Stimulated activated CD8-positive, alpha-beta memory T cell treated with anti-CD3 and anti-CD28 coated beads, Interleukin-15, amount 100 ng/mL, for 1 hour (primary cell): ENCODE measurements around the gene FOXN3.

ENCODE experiments used
- DNase-seq: peaks from one replicate; pipeline ENCODE4 v3.0.0-alpha.2; 2020; ENCODE audit warnings: low read depth

Gene FOXN3

GRCh38 chr14:89408907-89409700 is 7.9 kb downstream of the FOXN3 start:
- no peak for DNase-seq

GRCh38 chr14:89407856-89408255 is 9.2 kb downstream of the FOXN3 start:
- no peak for DNase-seq

DNA sequence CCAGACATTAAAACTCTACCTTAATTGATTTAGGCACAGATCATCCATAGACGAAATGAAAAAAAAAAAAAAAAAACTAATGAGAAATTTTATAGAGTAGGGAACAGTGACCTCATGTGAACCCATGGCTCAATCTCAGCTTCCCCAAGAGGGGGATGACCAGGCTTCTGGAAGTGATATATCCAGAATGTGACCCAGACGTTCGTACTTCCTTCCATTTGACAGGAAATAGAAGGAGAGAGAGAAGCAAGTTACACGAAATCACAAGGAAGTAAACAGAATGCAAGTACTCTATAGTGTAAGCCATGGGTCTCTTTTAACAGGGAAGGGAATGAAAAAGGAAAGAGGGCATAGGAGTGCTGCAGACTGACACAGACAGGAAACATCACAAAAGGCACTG is 10.1 kb downstream of the FOXN3 start:
- DNase-seq: no peak

GRCh38 chr14:89406361-89406760 is 10.7 kb downstream of the FOXN3 start:
- DNase-seq: no peak

- DNase-seq: no peak
Measured at GRCh38 chr14:89405712-89406111, 11.3 kb downstream of the FOXN3 start.

- no peak for DNase-seq
Measured at GRCh38 chr14:89402363-89402762, 14.7 kb downstream of the FOXN3 start.

DNA sequence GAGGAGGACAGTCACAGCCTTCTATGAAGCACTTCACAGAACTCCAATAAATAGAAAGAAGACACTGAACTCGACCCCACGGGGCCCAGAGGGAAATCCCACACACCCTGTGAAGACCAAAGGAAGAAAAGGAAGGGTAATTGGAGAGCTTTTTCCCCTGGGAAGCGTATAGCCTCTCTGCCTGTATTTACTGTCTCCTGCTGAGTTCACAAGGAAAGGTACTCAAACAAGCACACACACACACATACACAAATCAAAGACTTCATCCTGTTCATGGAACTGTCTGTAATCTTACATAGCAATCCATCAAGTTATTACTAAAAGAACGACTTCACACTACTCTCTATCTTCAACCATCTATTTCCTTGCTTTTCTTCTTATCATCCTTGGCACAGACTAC is 15.3 kb downstream of the FOXN3 start:
- DNase-seq: no peak

DNA sequence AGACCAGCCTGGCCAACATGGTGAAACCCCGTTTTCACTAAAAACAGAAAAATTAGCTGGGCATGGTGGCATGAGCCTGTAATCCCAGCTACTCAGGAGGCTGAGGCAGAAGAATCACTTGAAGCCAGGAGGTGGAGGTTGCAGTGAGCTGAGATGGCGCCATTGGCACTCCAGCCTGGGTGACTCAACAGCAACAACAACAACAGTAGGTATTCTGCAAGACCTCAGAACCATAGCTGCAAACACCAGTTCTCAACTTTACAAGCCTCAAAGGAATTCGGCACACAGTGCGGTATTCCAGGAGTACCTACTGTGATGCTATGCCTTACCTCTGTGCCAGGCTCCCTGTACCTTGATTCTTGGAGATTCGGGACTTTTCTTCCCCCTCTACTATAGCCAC is 15.8 kb downstream of the FOXN3 start:
- no peak for DNase-seq

GRCh38 chr14:89400529-89400928 is 16.5 kb downstream of the FOXN3 start:
- DNase-seq: no peak

GRCh38 chr14:89399594-89400068 is 17.4 kb downstream of the FOXN3 start:
- no peak for DNase-seq

GRCh38 chr14:89399157-89399556 is 17.9 kb downstream of the FOXN3 start:
- no peak for DNase-seq

DNA sequence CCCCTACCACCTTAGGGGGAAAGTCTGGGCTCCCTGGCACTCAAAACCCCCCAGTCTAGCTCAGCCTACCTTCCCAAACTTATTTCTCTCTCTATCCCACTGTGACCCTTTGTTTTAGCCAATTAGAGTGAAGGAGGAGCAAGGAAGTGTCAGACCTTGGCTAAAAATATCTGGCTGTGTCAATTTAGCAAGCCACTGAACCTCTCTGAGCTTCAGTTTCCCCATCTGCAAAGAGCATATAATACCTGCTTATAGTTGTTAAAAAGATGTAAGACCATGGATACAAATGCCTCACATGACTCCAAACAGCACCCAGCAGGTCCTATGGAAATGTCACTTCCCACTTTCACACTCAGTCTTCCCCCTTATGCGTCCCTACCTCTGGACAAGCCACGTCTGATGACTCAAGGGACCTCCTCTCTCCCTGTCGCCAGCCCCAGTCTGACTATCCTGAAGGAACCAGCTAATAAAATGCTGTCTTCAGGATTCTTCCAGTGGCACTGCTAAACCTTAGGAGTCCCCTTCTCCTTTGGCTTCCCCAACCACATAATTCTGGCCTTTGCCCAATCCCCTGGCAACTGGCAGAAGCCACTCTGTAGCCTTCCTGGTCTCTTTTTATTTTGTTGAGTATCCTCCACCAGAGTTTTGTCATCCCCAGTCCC is 19.3 kb downstream of the FOXN3 start:
- DNase-seq: no peak

GRCh38 chr14:89394972-89395371 is 22.1 kb downstream of the FOXN3 start:
- no peak for DNase-seq

DNA sequence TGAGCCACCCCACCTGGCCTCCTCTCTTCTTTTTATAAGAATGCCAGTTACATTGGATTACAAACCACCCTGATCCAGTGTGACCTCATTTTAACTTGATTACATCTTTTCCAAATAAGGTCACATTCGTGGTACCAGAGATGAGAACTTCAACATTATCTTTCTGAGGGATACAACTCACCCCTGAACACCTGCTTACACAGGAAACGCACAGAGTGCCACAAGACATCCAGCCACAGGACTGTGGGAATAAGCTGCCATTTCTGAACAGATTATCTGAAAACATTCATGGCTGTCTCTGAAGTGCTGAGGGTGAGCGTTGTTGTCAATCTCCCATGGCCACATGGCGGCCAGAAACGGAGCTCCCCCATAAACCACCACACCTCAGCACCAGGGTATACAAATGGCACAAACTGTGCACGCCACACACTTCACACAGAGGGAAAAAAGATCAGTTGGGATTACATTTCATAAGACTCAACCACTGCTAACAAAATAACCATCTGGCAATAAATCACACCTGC is 23.7 kb downstream of the FOXN3 start:
- DNase-seq: no peak

DNA sequence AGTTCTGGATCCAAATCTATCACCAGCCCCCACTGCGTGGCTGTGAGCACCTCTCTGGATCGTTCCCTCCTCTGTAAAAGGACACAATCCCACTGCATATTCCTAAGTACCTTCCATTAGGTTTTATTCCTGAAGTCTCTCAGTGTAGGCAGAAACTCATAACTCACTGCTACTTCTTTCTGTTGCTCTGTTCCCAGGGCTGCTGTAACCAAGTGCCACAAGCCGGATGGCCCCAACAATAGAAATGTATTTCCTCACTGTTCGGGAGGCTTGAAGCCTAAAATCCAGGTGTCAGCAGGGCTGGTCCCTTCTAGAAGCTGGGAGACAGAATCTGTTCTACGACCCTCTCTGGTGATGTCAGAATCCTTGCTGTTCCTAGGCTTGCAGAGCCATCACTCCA is 24.9 kb downstream of the FOXN3 start:
- no peak for DNase-seq

GRCh38 chr14:89391556-89391955 is 25.5 kb downstream of the FOXN3 start:
- DNase-seq: no peak

DNA sequence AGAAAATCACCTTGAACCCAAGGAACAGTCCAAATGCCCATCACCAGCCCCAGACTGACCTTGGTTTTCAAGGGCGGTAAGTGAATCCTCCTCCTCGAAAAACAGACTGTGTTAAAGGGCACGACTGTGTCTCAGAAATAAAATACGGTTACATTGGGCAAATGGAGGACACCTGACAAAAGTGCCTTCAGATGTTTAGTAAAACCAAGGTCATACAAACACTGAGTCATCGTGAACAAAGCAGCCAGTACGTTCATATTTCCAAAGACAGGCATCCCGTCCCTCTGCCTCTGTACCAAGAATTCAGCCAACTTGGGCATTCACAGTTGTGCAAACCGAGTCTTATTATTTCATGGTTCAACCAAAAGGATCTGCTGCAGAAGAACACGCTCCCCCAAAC is 25.9 kb downstream of the FOXN3 start:
- no peak for DNase-seq

DNA sequence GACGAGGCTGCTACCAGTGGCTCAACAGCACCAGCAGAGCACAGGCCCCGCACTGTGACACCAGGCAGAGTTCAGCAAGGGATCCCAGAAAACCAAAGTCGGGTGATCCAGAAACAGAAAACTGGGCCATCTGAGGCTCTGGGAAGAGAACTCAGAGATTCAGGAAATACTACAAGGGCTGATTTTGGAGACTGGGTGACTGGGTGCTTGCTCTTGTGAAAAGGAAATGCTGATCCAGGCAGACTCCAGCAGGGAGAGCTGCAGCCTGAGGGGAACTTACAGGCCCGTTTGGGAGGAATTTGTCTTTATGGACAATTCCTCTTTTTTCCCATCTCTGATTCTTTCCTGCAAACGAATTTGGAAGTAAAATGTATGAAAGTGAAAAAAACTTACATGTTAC is 28.2 kb downstream of the FOXN3 start:
- no peak for DNase-seq

- DNase-seq: no peak
Measured at GRCh38 chr14:89387922-89388685, 28.9 kb downstream of the FOXN3 start.

DNA sequence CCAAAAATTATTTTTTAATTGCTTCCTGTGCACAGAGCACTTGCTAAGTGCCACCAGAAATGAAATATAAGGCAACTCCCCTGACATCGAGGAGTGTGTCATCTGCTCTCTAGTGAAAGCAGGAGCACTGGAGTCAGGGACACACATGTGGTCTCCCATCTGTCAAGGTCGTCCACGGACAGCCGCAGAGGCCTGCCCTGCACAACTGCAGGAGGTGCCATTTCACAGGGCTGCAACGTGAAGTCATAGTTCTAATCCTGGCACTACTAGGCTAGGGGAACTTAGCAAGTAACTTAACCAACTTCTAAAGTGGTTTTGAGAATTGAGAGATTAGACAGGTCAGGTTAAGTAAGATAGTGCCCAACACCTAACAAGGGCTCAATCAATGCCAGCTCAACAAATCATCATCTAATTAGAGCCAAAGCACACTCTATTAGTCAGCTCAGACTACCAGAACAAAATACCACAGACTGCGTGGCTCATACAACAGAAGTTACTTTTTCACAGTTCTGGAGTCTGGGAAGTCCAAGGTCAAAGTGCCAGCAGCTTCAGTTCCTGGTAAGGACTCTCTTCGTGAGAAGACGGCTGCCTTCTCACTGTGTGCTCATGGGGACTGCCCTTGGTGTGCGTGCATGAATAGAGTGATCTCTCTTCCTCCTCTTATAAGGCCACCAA is 30.7 kb downstream of the FOXN3 start:
- DNase-seq: no peak

- no peak for DNase-seq
Measured at GRCh38 chr14:89384636-89385035, 32.4 kb downstream of the FOXN3 start.

DNA sequence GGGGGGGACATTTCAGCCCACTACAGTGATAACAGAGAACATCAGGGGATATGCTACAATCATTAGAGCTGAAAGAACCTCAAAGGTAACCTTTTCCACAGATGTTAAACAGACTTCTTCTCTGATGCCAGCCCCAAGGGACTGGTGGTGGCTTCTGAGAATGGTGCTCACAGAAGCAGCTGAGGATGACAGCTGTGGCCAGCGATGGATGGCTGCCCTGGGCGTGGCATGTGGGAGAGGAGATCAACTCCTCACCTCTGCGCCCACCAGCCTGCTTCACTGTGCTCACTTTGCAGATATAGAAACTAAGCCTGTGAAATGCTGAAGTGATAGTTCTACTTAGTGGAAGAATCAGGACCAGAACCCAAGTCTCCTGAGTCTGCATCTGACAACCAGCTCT is 33.0 kb downstream of the FOXN3 start:
- no peak for DNase-seq
